Measurements from ENCODE around the gene INA. TPM values are rescaled to one million over a fixed set of nuclear protein-coding genes. Genes with fewer than 3 reads are reported as not detected.
"Not testable (repeated sequence)": the region's sequence is repeated elsewhere in the genome, so short reads cannot be mapped to it uniquely, and the experiment has no call there.

INA gene
- total and polyA plus RNA-seq, 11 donors = 0.04 to 0.11 (median 0.08) TPM; not detected in 8

DNA sequence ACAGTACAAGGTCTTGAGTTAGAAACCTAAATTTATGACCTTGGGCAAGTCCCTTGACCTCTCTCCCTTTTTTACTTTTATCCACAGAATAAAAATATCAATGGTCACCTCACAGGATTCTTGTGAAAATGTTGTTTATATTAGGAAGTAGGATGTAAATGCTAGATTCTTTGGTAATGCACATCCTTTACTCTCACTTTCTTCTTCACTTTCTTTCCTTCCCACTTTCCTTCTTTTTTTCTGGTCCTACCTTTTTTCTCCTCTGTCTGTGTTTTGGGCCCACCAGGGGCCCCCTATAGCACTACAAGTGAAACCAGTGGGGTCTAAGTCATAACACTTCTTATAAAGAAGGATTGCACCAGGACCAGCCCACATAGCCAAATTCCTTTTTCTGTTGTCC, 19.1 kb upstream of the INA start:
- no peak overlapping the region for H3K27ac ChIP-seq
- intact Hi-C loops (cut with DNase I) = no loop called here

DNA sequence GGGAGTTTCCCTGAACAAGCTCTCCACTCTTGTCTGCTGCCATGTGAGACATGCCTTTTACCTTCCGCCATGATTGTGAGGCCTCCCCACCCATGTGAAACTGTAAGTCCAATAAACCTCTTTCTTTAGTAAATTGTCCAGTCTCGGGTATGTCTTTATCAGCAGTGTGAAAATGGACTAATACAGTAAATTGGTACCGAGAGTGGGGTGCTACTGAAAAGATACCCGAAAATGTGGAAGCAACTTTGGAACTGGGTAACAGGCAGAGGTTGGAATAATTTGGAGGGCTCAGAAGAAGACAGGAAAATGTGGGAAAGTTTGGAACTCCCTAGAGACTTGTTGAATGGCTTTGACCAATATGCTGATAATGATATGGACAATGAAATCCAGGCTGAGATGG, 18.0 kb upstream of the INA start:
- DNase-seq; H3K27me3 ChIP-seq; H3K4me3 ChIP-seq; H3K9me3 ChIP-seq; H3K27ac ChIP-seq; ATAC-seq; H3K4me1 ChIP-seq; H3K36me3 ChIP-seq; intact Hi-C loops (cut with DNase I): not testable (repeated sequence)
- WGBS, 4 donors = 86 to 91% (median 89%) methylated on average over 4 of the region's 4 CpGs

More for the DNA sequence above, 19.1 kb upstream of the INA start:
- DNase-seq = no peak
- Histone ChIP-seq H3K36me3 (no peaks in the 10 kb centered on the region), H3K4me3 (no peak overlapping the region), H3K9me3 (no peaks in the 10 kb centered on the region), H3K4me1 (no peaks in the 10 kb centered on the region), H3K27me3 (peaks cover 0 to 2% (median 0%) of the 10 kb centered on the region in 9 donors)
- TF ChIP-seq, protein P1, sequence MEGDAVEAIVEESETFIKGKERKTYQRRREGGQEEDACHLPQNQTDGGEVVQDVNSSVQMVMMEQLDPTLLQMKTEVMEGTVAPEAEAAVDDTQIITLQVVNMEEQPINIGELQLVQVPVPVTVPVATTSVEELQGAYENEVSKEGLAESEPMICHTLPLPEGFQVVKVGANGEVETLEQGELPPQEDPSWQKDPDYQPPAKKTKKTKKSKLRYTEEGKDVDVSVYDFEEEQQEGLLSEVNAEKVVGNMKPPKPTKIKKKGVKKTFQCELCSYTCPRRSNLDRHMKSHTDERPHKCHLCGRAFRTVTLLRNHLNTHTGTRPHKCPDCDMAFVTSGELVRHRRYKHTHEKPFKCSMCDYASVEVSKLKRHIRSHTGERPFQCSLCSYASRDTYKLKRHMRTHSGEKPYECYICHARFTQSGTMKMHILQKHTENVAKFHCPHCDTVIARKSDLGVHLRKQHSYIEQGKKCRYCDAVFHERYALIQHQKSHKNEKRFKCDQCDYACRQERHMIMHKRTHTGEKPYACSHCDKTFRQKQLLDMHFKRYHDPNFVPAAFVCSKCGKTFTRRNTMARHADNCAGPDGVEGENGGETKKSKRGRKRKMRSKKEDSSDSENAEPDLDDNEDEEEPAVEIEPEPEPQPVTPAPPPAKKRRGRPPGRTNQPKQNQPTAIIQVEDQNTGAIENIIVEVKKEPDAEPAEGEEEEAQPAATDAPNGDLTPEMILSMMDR (IDR thresholded peaks at IDR 0.05) = no peak
- no peak for TF ChIP-seq POLR2A (IDR thresholded peaks at IDR 0.05)
- ATAC-seq = no peak

DNA sequence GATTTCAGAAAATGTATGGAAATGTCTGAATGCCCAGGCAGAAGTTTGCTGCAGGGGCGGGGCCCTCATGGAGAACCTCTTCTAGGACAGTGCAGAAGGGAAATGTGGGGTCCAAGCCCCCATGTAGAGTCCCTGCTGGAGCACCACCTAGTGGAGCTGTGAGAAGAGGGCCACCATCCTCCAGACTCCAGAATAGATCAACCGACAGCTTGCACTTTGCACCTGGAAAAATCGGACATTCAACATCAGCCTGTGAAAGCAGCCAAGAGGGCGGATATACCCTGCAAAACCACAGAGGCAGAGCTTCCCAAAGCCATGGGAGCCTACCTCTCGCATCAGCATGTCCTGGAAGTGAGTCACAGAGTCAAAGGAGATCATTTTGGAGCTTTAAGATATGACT, 16.9 kb upstream of the INA start:
- Histone ChIP-seq H3K4me3 (no peak overlapping the region), H3K4me1 (no peaks in the 10 kb centered on the region), H3K27me3 (peaks cover 0 to 9% (median 0%) of the 10 kb centered on the region in 9 donors), H3K36me3 (no peaks in the 10 kb centered on the region), H3K27ac (no peak overlapping the region), H3K9me3 (no peaks in the 10 kb centered on the region)
- no peak for ATAC-seq
- no peak for TF ChIP-seq POLR2A (IDR thresholded peaks at IDR 0.05)
- TF ChIP-seq, protein P1 (IDR thresholded peaks at IDR 0.05) = no peak
- intact Hi-C loops (cut with DNase I) = no loop called here
- 78 to 91% (median 86%) methylated on average over 5 of the region's 5 CpGs for WGBS, 4 donors
- DNase-seq = no peak

DNA sequence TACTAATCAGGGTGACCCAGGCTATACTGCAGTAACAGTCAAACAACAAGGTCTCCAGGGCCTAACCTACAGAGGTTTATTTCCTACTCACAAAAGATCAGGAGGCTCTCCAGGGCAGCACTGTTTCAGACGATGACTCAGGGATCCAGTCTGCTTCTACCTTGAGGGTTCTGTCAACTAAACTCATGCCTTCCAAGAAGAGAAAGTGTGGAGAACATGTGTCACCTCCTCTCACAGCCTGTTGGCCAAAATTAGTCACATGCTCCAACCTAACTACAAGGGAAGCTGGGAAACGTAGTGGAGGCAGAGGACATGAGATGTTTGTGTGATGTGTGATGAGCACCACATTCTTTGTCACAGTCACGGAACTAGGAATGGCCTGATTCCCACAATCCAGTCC, 14.7 kb upstream of the INA start:
- TF ChIP-seq, protein P1 (IDR thresholded peaks at IDR 0.05) = no peak
- TF ChIP-seq POLR2A (IDR thresholded peaks at IDR 0.05) = no peak
- DNase-seq (no peak), ATAC-seq (no peak)
- WGBS, 4 donors = 63 to 80% (median 74%) methylated on average over 3 of the region's 3 CpGs
- Histone ChIP-seq H3K27ac (no peak overlapping the region), H3K27me3 (peaks cover 0 to 24% (median 0%) of the 10 kb centered on the region in 9 donors), H3K4me3 (no peak overlapping the region), H3K9me3 (no peaks in the 10 kb centered on the region), H3K4me1 (no peaks in the 10 kb centered on the region), H3K36me3 (no peaks in the 10 kb centered on the region)
- intact Hi-C loops (cut with DNase I) = no loop called here

DNA sequence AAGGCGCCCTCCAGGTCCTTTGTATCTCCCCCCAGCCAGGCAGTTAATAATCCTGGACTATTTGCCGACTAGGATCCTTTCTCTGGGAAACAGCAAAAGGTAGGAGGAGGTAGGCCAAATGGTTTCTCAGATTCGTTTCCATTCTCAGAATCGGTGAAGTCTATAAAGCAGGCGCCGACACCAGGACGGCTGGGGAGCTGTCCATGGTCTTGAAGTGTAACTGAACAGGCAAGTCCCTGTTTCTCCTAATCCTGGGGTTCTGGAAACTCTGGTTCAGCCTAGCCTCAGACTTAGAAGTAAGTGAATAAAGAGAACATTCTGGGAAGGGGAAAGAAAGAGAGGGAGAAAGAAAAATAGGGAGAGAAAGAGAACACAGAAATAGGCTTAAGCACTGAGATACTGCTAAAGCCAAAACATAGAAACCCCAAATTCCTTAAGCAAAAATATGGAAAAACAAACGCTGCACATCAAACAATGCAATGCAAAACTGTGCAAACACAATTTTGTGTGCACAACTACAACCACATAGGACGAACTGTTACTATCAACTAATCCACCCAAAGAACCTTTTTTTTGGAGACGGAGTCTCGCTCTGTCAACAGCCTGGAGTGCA, 11.1 kb upstream of the INA start:
- Histone ChIP-seq H3K27me3 (peaks cover 0 to 39% (median 6%) of the 10 kb centered on the region in 9 donors), H3K4me1 (no peaks in the 10 kb centered on the region), H3K36me3 (no peaks in the 10 kb centered on the region), H3K9me3 (no peaks in the 10 kb centered on the region), H3K4me3 (no peak overlapping the region), H3K27ac (no peak overlapping the region)
- DNase-seq (peak in 4 of 5 donors; percentile 53 to 67 (median 62)), ATAC-seq (peak in 2 of 4 donors; percentile 45 to 53)
- TF ChIP-seq POLR2A (IDR thresholded peaks at IDR 0.05) = no peak
- TF ChIP-seq, protein P1 (IDR thresholded peaks at IDR 0.05) = no peak
- 29 to 31% (median 30%) methylated on average over 11 of the region's 11 CpGs for WGBS, 4 donors
- intact Hi-C loops (cut with DNase I) = no loop called here

Data from heart left ventricle (tissue), 16 donors.